OCI-LY1 (cell line): ENCODE results near the gene CCDC73.

Experiments
- H2AFZ ChIP-seq: fragments of 200-600 bp; sonication (generic), shearing (Covaris generic); 2 replicates; pipeline ENCODE4 v1.6.0; 2014; ENCODE audit warnings: antibody characterized with exemption, mild to moderate bottlenecking, low read length
- H3F3A ChIP-seq: fragments of 200-600 bp; sonication (generic), shearing (Covaris generic); 2 replicates; pipeline ENCODE4 v1.6.0; 2014; ENCODE audit warnings: mild to moderate bottlenecking, antibody characterized with exemption, low read length, moderate library complexity; ENCODE audit not compliant: insufficient read depth
- H3K27ac ChIP-seq: fragments of 200-600 bp; sonication (generic); 2 replicates; pipeline ENCODE4 v1.5.1; 2014; ENCODE audit warnings: low read length, mixed run types, mild to moderate bottlenecking, low read depth; ENCODE audit not compliant: poor library complexity, severe bottlenecking
- H3K27me3 ChIP-seq: fragments of 200-600 bp; sonication (generic); 2 replicates; pipeline ENCODE4 v1.6.0; 2014; ENCODE audit warnings: antibody characterized with exemption, mild to moderate bottlenecking, low read length, moderate library complexity; ENCODE audit not compliant: insufficient read depth
- H3K36me3 ChIP-seq: fragments of 200-600 bp; sonication (generic); 2 replicates; pipeline ENCODE4 v1.6.1; 2014; ENCODE audit warnings: mild to moderate bottlenecking, antibody characterized with exemption, low read length, moderate library complexity, mixed read lengths; ENCODE audit not compliant: insufficient read depth
- H3K4me1 ChIP-seq: fragments of 200-600 bp; sonication (generic); 2 replicates; pipeline ENCODE4 v1.5.1; 2014; ENCODE audit warnings: mild to moderate bottlenecking, low read length, moderate library complexity; ENCODE audit not compliant: insufficient read depth, severe bottlenecking
- H3K4me2 ChIP-seq: fragments of 200-600 bp; sonication (generic), shearing (Covaris generic); 2 replicates; pipeline ENCODE4 v1.6.1; 2014; ENCODE audit warnings: low read length
- H3K4me3 ChIP-seq: fragments of 200-600 bp; sonication (generic); 2 replicates; pipeline ENCODE4 v1.5.1; 2014; ENCODE audit warnings: low read length, low read depth, mild to moderate bottlenecking, mixed read lengths; ENCODE audit not compliant: poor library complexity, severe bottlenecking
- H3K79me2 ChIP-seq: fragments of 200-600 bp; shearing (Covaris generic); 2 replicates; pipeline ENCODE4 v1.6.1; 2016; ENCODE audit warnings: mixed run types, low read length, mixed read lengths; ENCODE audit not compliant: insufficient read depth
- H3K9ac ChIP-seq: fragments of 200-600 bp; sonication (generic), shearing (Covaris generic); 2 replicates; pipeline ENCODE4 v1.6.1; 2014; ENCODE audit warnings: mild to moderate bottlenecking, low read length, mixed read lengths
- H3K9me2 ChIP-seq: fragments of 200-600 bp; sonication (generic), shearing (Covaris generic); 2 replicates; pipeline ENCODE4 v1.6.1; 2014; ENCODE audit warnings: low read depth, mild to moderate bottlenecking, low read length, mixed read lengths
- H3K9me3 ChIP-seq: fragments of 200-600 bp; shearing (Covaris generic); 2 replicates; pipeline ENCODE4 v1.6.1; 2014; ENCODE audit warnings: low read length, mixed read lengths
- H4K20me1 ChIP-seq: fragments of 200-600 bp; sonication (generic), shearing (Covaris generic); 2 replicates; pipeline ENCODE4 v1.6.0; 2016; ENCODE audit warnings: mild to moderate bottlenecking, low read length; ENCODE audit not compliant: insufficient read depth
- CTCF ChIP-seq: fragments of 200-600 bp; sonication (generic), shearing (Covaris generic); IDR thresholded peaks from 2 replicates; pipeline ENCODE4 v1.5.1; 2017; ENCODE audit warnings: mild to moderate bottlenecking, antibody characterized with exemption, low read length, moderate library complexity, mixed read lengths
- EZH2 ChIP-seq: fragments of 200-600 bp; sonication (generic), shearing (Covaris generic); IDR thresholded peaks from 2 replicates; pipeline ENCODE4 v1.8.0; 2017; ENCODE audit warnings: borderline replicate concordance, mixed run types, mild to moderate bottlenecking, antibody characterized with exemption, low read length, moderate library complexity, mixed read lengths

Gene CCDC73

DNA sequence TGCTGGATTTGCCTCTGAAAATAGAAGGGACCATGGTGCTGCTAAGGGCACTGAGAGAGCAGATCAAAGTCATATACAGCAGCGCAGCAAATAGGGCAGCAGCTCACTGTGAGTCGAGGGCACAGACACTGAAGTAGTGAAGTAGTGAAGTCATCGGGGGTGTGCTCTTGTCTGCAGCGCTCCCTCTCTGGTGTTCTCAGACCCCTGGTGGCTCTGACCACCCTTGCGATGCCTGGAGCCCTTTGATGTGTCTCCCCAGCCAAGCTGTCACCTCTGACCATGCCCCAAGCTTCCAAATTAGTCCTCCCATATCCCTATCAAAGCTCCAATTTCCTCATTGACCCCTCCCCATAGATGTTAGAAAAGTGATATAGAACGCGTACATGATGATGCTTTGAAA is 238.6 kb downstream of the CCDC73 start:
- Histone ChIP-seq H2AFZ (no peak overlapping the region), H3F3A (no peaks in the 10 kb centered on the region), H3K4me2 (no peak overlapping the region), H3K4me3 (no peak overlapping the region), H3K4me1 (no peaks in the 10 kb centered on the region), H4K20me1 (no peaks in the 10 kb centered on the region), H3K36me3 (no peaks in the 10 kb centered on the region), H3K79me2 (no peaks in the 10 kb centered on the region), H3K27ac (no peak overlapping the region), H3K9me3 (no peaks in the 10 kb centered on the region), H3K9me2 (no peaks in the 10 kb centered on the region), H3K9ac (no peak overlapping the region), H3K27me3 (peaks cover 3% of the 10 kb centered on the region; the same call in 1 of the 2 replicates)
- no peak for TF ChIP-seq CTCF
- no peak for TF ChIP-seq EZH2

DNA sequence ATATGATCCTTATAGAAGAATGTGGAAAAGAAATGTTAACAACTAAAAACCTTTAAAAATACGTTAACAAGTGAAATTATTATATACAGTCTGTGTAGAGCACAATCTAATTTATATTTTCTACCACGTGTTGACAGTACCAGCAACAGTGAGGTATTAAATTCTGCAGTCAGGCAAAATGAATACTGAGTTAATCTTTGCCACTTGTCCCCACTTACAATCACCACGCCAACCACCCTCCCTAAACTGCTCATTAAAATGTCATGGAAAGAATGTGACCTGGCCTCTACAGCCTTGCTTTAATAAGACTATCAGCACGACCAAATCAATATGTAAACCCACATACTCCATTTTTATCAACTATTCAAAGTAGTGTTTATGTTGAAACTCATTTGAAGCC is 239.4 kb downstream of the CCDC73 start:
- H3K27me3 ChIP-seq = peaks cover 3% of the 10 kb centered on the region; the same call in 1 of the 2 replicates
- no peaks in the 10 kb centered on the region for H3K9me2 ChIP-seq
- no peak overlapping the region for H3K4me3 ChIP-seq
- H3F3A ChIP-seq = no peaks in the 10 kb centered on the region
- no peak overlapping the region for H3K4me2 ChIP-seq
- H3K9ac ChIP-seq = no peak overlapping the region
- no peaks in the 10 kb centered on the region for H3K36me3 ChIP-seq
- H3K79me2 ChIP-seq = no peaks in the 10 kb centered on the region
- H3K4me1 ChIP-seq = no peaks in the 10 kb centered on the region
- no peaks in the 10 kb centered on the region for H4K20me1 ChIP-seq
- H3K9me3 ChIP-seq = no peaks in the 10 kb centered on the region
- no peak for TF ChIP-seq CTCF
- TF ChIP-seq EZH2 = no peak
- H2AFZ ChIP-seq = no peak overlapping the region
- no peak overlapping the region for H3K27ac ChIP-seq
